ENCODE data around the gene HYAL3.
"Not testable (repeated sequence)": the region's sequence is repeated elsewhere in the genome, so short reads cannot be mapped to it uniquely, and the experiment has no call there.

The HYAL3 gene

DNA sequence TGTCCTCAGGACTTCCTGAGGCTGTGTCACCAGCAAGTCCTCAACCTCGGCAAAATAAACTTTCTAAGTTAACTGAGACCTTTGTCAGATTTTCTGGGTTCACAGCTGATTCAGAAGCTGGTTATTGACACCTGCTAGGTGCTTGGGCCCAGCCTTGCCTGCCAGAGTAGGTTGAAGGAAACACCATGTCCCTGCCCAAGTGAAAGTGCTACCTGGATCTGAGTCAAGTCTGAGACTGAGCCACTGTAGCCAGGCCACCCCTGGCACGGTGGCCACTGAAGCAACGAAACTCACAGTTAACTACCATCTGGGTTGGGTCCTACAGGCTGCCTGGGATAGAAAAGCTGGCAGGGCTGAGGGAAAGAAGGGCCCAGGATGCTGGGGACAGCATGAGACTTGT lies 15.1 kb upstream of the HYAL3 start:
- no peak for DNase-seq (ENCODE audit: low read depth)

DNA sequence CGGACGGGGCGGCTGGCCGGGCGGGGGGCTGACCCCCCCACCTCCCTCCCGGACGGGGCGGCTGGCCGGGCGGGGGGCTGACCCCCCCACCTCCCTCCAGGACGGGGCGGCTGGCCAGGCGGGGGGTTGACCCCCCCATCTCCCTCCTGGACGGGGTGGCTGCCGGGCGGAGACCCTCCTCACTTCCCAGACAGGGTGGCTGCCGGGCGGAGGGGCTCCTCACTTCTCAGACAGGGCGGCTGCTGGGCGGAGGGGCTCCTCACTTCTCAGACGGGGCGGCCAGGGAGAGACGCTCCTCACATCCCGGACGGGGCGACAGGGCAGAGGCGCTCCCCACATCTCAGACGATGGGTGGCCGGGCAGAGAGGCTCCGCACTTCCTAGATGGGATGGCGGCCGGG lies 12.8 kb upstream of the HYAL3 start:
- not testable (repeated sequence) for DNase-seq (ENCODE audit: low read depth)

GRCh38 chr3:50304601-50305000 lies 5.4 kb upstream of the HYAL3 start:
- DNase-seq (ENCODE audit: low read depth), result no peak

GRCh38 chr3:50303013-50303815 lies 4.0 kb upstream of the HYAL3 start, which contains the start of gene HYAL1:
TSS of gene HYAL1 (minus strand) at chr3:50303574. CDS start at chr3:50302956, 618 bp downstream.
- no peak for DNase-seq (ENCODE audit: low read depth)

- no peak for DNase-seq (ENCODE audit: low read depth)
Observed at GRCh38 chr3:50302095-50303012, 3.1 kb upstream of the HYAL3 start.

GRCh38 chr3:50300681-50301254 lies 1.6 kb upstream of the HYAL3 start:
- no peak for DNase-seq (ENCODE audit: low read depth)

GRCh38 chr3:50299929-50300680 lies 900 bp upstream of the HYAL3 start:
- DNase-seq (ENCODE audit: low read depth), result no peak

- DNase-seq (ENCODE audit: low read depth), result no peak
Observed at GRCh38 chr3:50299638-50299928, 378 bp upstream of the HYAL3 start.

DNA sequence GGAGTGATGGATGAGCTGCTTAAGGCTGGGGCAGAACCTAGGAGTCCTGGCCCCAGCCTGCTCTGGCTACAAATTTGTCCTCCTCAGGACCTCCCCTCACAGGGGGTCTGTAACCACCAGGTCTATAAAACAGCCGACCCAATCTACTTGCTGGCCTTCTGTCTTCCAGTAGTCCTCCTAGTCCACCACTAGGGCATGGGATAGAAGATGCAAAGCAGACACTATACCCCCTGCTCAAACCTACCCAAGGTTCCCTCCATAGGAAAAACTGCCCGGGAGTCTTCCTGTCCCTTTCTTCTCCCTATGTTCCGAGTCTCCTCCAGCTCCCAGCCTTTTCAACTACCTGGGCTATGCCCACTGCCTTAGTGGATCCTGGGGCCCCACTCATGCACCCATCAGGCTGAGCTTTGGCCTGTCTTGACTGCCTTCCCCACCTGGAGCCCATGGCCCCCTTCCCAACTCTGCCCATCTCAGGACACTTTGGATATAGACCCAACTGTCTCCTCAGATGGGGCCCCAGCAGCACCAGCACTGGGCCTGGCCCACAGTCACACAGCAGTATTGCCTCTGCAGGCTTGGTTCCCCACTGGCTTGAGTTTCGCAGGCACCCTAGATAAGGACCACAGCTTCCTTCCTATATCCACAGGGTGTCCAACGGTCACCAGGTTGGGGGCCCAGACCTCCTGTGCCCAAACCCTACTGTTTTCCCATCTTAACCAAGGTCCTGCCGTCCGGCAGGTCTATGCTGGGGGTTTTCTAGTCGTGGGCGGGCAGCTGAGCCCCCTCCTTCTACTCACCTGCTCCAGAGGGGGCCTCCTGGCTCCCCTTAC lies 1.1 kb downstream of the HYAL3 start:
- DNase-seq (ENCODE audit: low read depth), result no peak

DNA sequence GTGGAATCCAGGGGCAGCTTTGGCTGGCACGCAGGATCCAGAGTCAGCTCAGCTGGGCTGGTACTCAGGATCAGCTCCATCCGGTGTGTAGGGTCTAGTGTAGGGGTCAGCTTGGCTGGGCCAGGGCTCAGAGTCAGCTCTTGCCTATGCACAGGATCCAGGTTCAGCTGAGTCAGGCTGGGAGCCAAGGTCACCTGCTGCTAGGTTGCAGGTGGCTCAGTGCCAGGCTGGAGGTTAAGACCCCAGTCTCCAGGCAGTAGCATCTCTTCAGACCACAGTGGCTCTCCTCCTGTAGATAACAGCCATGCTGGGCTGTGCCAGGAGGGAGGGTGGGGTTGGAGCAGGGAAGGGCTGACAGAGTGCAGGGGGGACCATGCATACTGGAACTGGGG lies 1.8 kb downstream of the HYAL3 start:
- DNase-seq (ENCODE audit: low read depth), result no peak

GRCh38 chr3:50296721-50297383 lies 2.4 kb downstream of the HYAL3 start:
- DNase-seq (ENCODE audit: low read depth), result no peak

- no peak for DNase-seq (ENCODE audit: low read depth)
Observed at GRCh38 chr3:50295553-50296431, 3.4 kb downstream of the HYAL3 start.

DNA sequence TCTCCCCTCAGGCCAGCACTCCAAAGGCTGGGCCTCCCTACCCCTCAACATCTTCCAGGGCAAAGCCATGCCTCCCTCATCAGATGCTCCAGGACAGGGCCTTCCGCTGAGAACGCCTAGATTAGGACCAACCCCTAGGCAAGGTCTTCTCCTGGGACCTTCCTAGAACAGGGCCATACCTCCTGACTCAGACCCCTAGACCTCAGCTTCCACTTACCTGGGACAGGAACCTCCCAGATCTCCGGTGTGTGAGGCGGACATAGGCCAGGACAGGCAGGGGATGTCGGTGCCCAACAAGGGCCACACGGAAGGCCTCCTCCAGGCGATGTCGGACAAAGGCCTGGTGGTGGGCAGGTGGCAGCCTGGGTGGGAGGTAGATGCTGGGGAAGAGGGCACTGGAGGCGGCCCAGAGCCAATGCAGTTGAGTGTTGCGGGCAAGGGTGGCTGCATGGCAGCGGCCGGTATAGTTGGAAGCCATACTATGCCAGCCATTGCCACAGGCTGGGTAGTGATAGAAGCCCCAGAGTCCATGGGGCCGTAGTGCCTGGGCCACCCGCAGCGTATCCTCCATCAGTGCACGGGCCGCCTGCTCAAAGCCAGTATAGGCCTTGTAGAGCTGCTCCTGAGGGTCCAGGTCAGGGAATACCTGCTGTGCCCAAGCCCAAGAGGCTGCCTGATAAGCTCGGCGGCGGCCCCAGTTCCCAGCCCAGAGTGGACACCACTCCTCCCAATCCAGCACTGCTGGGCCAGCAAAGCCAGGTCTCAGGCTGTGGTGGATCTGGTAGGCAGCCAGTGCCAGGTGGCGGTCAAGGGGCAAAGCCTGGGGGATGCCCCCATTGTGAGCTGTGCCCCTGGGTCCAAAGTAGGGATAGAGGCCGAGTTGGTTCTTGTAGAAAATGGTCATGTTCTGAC lies 4.5 kb downstream of the HYAL3 start:
- DNase-seq (ENCODE audit: low read depth), result no peak

- no peak for DNase-seq (ENCODE audit: low read depth)
Observed at GRCh38 chr3:50294089-50294488, 5.1 kb downstream of the HYAL3 start.

GRCh38 chr3:50293079-50293801 lies 6.0 kb downstream of the HYAL3 start:
- no peak for DNase-seq (ENCODE audit: low read depth)

DNA sequence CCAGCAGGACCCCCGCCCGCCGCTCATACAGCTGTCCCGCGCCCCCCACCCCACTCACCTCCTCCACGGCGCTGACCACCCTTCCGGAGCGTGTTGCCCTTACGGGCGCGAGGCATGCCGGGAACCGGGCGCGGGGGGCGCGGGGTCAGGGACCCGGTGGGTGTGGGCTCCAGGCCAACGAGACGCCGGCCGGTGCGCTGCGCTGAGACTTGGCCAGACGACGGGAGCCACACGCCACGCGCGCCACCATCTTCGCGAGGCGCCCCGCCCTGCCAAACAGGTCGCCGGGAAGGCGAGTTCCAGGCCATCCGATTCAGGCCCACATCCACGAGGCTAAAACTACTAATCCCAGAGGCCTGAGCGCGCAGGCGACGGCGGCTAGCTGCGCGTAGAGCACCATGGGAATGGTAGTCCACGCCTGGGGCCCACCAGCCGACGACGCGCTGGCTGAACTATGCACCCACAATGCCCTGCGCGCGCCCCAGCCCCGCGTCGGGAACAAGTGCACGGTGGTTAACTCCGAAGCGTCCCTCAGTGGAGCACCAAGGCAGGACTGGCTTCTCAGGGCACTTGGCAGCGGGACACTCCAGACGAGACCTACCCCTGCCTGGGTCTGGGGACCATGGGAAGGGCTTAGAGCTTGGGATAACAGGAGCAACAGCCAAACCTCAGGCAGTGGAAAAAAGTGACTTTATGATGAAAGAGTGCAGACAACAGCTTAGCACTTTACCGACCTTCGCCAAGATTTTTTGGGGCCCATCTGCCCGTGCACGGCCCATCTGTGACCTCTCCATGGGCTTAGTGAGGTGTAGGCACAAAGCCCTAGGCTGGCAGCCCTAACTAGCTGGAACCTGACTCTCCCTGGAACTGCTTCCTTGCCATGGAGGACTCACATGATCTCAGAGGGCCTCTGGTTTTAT lies 6.8 kb downstream of the HYAL3 start, which contains the start of gene IFRD2:
TSS of gene IFRD2 (minus strand) at position 271 of the 920 bp plus-strand sequence. CDS start at position 116, 155 bp downstream.
- peak; percentile 94 for DNase-seq (ENCODE audit: low read depth)

Data from activated T-helper 9 cell treated with anti-CD3 and anti-CD28 coated beads, Interleukin-2, amount 50 U/mL, for 16 hours (primary cell).